Liver (tissue), 3 donors: ENCODE data around the gene HSPE1.
A peak's percentile ranks its signal among the peaks of the same experiment; 100 is the strongest.

Experiments
- ATF3 ChIP-seq: IDR thresholded peaks from 2 replicates; pipeline ENCODE4 v1.6.1; 2016; ENCODE audit warnings: antibody characterized with exemption
- CTCF ChIP-seq: fragments of 150-350 bp; IDR thresholded peaks from 2 replicates; pipeline ENCODE4 v1.5.1; 2017; ENCODE audit warnings: improper control_type of control experiment, low read depth, low read length; ENCODE audit not compliant: missing input control
- EGR1 ChIP-seq, 2 donors: IDR thresholded peaks; 2 replicates each; pipeline ENCODE4 v1.6.1; 2016 to 2018; ENCODE audit warnings: antibody characterized with exemption in 2 of 2, low read depth in 2 of 2
- GABPA ChIP-seq, 2 donors: IDR thresholded peaks in 1 of 2; conservative IDR thresholded peaks in 1 of 2; 2 replicates each; pipeline ENCODE4 v1.6.1; 2016; ENCODE audit warnings: antibody characterized with exemption in 2 of 2, mild to moderate bottlenecking in 1 of 2, moderate library complexity in 1 of 2
- HNF4A ChIP-seq, 2 donors: conservative IDR thresholded peaks; 2 replicates each; pipeline ENCODE4 v1.6.1; 2016; ENCODE audit warnings: antibody characterized with exemption in 2 of 2, mild to moderate bottlenecking in 2 of 2
- HNF4G ChIP-seq: IDR thresholded peaks from 2 replicates; pipeline ENCODE4 v1.6.1; 2016; ENCODE audit warnings: antibody characterized with exemption
- MAX ChIP-seq: IDR thresholded peaks from 2 replicates; pipeline ENCODE4 v1.6.1; 2016; ENCODE audit warnings: antibody characterized with exemption
- RAD21 ChIP-seq, 2 donors: IDR thresholded peaks; 2 replicates each; pipeline ENCODE4 v1.6.1; 2016; ENCODE audit warnings: antibody characterized with exemption in 2 of 2, mild to moderate bottlenecking in 2 of 2
- RXRA ChIP-seq, 2 donors: IDR thresholded peaks; 2 replicates each; pipeline ENCODE4 v1.6.1; 2017 to 2018; ENCODE audit warnings: antibody characterized with exemption in 2 of 2, mild to moderate bottlenecking in 1 of 2
- SP1 ChIP-seq: IDR thresholded peaks from 2 replicates; pipeline ENCODE4 v1.6.1; 2018; ENCODE audit warnings: antibody characterized with exemption, mild to moderate bottlenecking
- TAF1 ChIP-seq: conservative IDR thresholded peaks from 2 replicates; pipeline ENCODE4 v1.6.1; 2016; ENCODE audit warnings: antibody characterized with exemption, mild to moderate bottlenecking
- YY1 ChIP-seq: IDR thresholded peaks from 2 replicates; pipeline ENCODE4 v1.6.1; 2016; ENCODE audit warnings: antibody characterized with exemption, mild to moderate bottlenecking
- TF ChIP-seq, protein P1 (sequence below): IDR thresholded peaks from 2 replicates; pipeline ENCODE4 v1.6.1; 2016; ENCODE audit warnings: antibody characterized with exemption, mild to moderate bottlenecking
- TF ChIP-seq, protein P2 (sequence below): IDR thresholded peaks from 2 replicates; pipeline ENCODE4 v1.6.1; 2016; ENCODE audit warnings: antibody characterized with exemption
- donor health status: healthy.
- donor health status: healthy.

DNA sequence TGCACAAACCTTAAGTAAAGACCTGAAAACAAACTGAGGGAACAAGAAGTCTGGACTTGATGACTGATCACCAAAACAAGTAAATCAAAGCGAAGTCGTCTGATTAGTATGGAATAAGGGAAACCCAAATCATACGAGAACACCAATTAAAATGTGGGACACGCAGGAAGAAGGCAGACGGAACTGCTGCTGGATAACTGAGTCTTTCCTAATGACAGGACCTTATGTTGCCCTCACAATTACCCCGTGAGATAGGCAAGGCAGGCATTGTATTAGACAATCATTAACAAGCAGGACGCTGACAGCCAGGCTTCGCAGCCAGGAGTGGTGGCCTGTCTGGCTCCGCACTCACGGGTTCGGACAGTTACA, 47.4 kb upstream of the HSPE1 start:
- TF ChIP-seq MAX: no peak
- TF ChIP-seq CTCF: no peak
- TF ChIP-seq TAF1: peak; percentile 87
- no peak for TF ChIP-seq YY1
- no peak for TF ChIP-seq GABPA (IDR thresholded peaks at IDR 0.05 in 1 of 2, conservative IDR thresholded peaks at IDR 0.05 in 1 of 2)
- TF ChIP-seq, protein P1, sequence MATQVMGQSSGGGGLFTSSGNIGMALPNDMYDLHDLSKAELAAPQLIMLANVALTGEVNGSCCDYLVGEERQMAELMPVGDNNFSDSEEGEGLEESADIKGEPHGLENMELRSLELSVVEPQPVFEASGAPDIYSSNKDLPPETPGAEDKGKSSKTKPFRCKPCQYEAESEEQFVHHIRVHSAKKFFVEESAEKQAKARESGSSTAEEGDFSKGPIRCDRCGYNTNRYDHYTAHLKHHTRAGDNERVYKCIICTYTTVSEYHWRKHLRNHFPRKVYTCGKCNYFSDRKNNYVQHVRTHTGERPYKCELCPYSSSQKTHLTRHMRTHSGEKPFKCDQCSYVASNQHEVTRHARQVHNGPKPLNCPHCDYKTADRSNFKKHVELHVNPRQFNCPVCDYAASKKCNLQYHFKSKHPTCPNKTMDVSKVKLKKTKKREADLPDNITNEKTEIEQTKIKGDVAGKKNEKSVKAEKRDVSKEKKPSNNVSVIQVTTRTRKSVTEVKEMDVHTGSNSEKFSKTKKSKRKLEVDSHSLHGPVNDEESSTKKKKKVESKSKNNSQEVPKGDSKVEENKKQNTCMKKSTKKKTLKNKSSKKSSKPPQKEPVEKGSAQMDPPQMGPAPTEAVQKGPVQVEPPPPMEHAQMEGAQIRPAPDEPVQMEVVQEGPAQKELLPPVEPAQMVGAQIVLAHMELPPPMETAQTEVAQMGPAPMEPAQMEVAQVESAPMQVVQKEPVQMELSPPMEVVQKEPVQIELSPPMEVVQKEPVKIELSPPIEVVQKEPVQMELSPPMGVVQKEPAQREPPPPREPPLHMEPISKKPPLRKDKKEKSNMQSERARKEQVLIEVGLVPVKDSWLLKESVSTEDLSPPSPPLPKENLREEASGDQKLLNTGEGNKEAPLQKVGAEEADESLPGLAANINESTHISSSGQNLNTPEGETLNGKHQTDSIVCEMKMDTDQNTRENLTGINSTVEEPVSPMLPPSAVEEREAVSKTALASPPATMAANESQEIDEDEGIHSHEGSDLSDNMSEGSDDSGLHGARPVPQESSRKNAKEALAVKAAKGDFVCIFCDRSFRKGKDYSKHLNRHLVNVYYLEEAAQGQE: no peak
- peak in 1 of 2 donors; percentile 74 for TF ChIP-seq RXRA (IDR thresholded peaks at IDR 0.05)
- TF ChIP-seq HNF4G: no peak
- TF ChIP-seq, protein P2, sequence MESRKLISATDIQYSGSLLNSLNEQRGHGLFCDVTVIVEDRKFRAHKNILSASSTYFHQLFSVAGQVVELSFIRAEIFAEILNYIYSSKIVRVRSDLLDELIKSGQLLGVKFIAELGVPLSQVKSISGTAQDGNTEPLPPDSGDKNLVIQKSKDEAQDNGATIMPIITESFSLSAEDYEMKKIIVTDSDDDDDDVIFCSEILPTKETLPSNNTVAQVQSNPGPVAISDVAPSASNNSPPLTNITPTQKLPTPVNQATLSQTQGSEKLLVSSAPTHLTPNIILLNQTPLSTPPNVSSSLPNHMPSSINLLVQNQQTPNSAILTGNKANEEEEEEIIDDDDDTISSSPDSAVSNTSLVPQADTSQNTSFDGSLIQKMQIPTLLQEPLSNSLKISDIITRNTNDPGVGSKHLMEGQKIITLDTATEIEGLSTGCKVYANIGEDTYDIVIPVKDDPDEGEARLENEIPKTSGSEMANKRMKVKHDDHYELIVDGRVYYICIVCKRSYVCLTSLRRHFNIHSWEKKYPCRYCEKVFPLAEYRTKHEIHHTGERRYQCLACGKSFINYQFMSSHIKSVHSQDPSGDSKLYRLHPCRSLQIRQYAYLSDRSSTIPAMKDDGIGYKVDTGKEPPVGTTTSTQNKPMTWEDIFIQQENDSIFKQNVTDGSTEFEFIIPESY: no peak
- no peak for TF ChIP-seq SP1
- peak; percentile 34 to 37 for TF ChIP-seq RAD21 (IDR thresholded peaks at IDR 0.05)
- no peak for TF ChIP-seq ATF3
- TF ChIP-seq HNF4A (conservative IDR thresholded peaks at IDR 0.05): no peak
- no peak for TF ChIP-seq EGR1 (IDR thresholded peaks at IDR 0.05; ENCODE audit: low read depth in 2 of 2)
